ENCODE data around the gene NAGLU. TPM values are rescaled to one million over a fixed set of nuclear protein-coding genes. Genes with fewer than 3 reads are reported as not detected.

The NAGLU gene
- total and polyA plus RNA-seq, 10 of the 15 experiments (the other 5 are each of a cell fraction or from before 2014, with no cell fraction given): 0.23 to 27.5 (median 8.9) TPM

DNA sequence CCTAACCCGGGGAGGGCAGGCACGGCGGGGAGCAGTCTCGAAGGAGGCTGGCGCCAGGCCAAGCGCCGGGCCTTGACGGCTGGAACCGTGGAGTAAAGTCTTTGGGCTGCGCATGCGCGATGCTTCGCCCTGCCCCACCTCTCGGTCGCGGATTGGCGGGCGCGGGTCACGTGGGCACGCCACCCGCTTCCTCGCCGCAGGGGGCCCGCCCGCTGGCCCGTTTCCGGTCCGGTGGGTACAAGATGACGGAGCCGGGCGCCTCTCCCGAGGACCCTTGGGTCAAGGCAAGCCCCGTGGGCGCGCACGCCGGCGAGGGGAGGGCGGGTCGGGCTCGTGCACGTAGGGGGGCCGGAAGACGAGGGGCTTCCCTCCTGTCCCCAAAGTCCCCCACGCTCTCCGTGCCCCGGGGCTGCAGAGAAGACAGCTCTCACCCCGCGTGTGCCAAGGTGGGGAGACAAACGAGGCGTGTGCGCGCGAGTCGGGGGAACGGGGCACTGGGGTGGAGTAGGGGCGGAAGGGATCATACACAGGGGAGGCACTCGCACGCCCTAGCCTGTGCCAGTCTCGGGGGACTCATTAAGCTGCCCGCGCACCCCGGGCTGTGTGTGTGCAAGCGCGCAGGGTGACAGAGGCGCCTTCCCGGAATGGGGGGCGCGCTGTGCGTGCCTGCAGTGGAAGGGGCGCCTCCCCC lies 31.0 kb downstream of the NAGLU start, which contains the start of gene MLX (continued):
- TF ChIP-seq, protein P1, sequence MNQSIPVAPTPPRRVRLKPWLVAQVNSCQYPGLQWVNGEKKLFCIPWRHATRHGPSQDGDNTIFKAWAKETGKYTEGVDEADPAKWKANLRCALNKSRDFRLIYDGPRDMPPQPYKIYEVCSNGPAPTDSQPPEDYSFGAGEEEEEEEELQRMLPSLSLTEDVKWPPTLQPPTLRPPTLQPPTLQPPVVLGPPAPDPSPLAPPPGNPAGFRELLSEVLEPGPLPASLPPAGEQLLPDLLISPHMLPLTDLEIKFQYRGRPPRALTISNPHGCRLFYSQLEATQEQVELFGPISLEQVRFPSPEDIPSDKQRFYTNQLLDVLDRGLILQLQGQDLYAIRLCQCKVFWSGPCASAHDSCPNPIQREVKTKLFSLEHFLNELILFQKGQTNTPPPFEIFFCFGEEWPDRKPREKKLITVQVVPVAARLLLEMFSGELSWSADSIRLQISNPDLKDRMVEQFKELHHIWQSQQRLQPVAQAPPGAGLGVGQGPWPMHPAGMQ (IDR thresholded peaks at IDR 0.05; ENCODE audit: borderline replicate concordance): no peak
- peak; percentile 49 to 89; a peak in 3 of 4 replicates for TF ChIP-seq BHLHE40 (IDR thresholded peaks at IDR 0.05; ENCODE audit: borderline replicate concordance in 1 of 2, low read depth in 2 of 2, low read length in 1 of 2)
- TF ChIP-seq, protein P2, sequence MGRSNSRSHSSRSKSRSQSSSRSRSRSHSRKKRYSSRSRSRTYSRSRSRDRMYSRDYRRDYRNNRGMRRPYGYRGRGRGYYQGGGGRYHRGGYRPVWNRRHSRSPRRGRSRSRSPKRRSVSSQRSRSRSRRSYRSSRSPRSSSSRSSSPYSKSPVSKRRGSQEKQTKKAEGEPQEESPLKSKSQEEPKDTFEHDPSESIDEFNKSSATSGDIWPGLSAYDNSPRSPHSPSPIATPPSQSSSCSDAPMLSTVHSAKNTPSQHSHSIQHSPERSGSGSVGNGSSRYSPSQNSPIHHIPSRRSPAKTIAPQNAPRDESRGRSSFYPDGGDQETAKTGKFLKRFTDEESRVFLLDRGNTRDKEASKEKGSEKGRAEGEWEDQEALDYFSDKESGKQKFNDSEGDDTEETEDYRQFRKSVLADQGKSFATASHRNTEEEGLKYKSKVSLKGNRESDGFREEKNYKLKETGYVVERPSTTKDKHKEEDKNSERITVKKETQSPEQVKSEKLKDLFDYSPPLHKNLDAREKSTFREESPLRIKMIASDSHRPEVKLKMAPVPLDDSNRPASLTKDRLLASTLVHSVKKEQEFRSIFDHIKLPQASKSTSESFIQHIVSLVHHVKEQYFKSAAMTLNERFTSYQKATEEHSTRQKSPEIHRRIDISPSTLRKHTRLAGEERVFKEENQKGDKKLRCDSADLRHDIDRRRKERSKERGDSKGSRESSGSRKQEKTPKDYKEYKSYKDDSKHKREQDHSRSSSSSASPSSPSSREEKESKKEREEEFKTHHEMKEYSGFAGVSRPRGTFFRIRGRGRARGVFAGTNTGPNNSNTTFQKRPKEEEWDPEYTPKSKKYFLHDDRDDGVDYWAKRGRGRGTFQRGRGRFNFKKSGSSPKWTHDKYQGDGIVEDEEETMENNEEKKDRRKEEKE (IDR thresholded peaks at IDR 0.05): no peak
- peak; percentile 60; the same call in 1 of the 2 replicates for TF ChIP-seq CHD2 (IDR thresholded peaks at IDR 0.05; ENCODE audit: borderline replicate concordance, low read depth, low read length)
- TF ChIP-seq, protein P3, sequence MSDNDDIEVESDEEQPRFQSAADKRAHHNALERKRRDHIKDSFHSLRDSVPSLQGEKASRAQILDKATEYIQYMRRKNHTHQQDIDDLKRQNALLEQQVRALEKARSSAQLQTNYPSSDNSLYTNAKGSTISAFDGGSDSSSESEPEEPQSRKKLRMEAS (IDR thresholded peaks at IDR 0.05; ENCODE audit: low read depth, low read length): peak; percentile 96
- peak; percentile 86 for TF ChIP-seq PAX5 (IDR thresholded peaks at IDR 0.05; ENCODE audit: borderline replicate concordance, low read depth, low read length)
- 0 out of 2 replicates have a peak, but pooled peaks have one; percentile 24 for TF ChIP-seq SMARCA5 (IDR thresholded peaks at IDR 0.05)
- TF ChIP-seq ATF7 (IDR thresholded peaks at IDR 0.05; ENCODE audit: low read depth): no peak
- peak; percentile 85 for TF ChIP-seq NFYB (IDR thresholded peaks at IDR 0.05; ENCODE audit: insufficient read depth, low read depth, low read length)
- TF ChIP-seq RUNX3 (IDR thresholded peaks at IDR 0.05; ENCODE audit: low read length): peak; percentile 35; the same call in 1 of the 2 replicates
- no peak for TF ChIP-seq ZNF274 (IDR thresholded peaks at IDR 0.05; ENCODE audit: insufficient read depth, insufficient read length)
- TF ChIP-seq CHD4 (IDR thresholded peaks at IDR 0.05): no peak
- TF ChIP-seq ASH2L (IDR thresholded peaks at IDR 0.05; ENCODE audit: borderline replicate concordance, low read depth): no peak
- no peak for TF ChIP-seq LARP7 (IDR thresholded peaks at IDR 0.05)
- peak; percentile 81 for TF ChIP-seq ELK1 (IDR thresholded peaks at IDR 0.05; ENCODE audit: low read depth, low read length)
- TF ChIP-seq, protein P4, sequence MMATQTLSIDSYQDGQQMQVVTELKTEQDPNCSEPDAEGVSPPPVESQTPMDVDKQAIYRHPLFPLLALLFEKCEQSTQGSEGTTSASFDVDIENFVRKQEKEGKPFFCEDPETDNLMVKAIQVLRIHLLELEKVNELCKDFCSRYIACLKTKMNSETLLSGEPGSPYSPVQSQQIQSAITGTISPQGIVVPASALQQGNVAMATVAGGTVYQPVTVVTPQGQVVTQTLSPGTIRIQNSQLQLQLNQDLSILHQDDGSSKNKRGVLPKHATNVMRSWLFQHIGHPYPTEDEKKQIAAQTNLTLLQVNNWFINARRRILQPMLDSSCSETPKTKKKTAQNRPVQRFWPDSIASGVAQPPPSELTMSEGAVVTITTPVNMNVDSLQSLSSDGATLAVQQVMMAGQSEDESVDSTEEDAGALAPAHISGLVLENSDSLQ (IDR thresholded peaks at IDR 0.05): peak; percentile 13; the same call in 1 of the 2 replicates
- TF ChIP-seq NR2F1 (conservative IDR thresholded peaks at IDR 0.05): peak; percentile 84
- TF ChIP-seq NKRF (conservative IDR thresholded peaks at IDR 0.05): no peak; the same call in none of the 2 replicates
- no peak for TF ChIP-seq STAT1 (conservative IDR thresholded peaks at IDR 0.05)
- TF ChIP-seq HDAC6 (IDR thresholded peaks at IDR 0.05; ENCODE audit: unreplicated experiment): no peak
- no peak for TF ChIP-seq ZZZ3 (IDR thresholded peaks at IDR 0.05; ENCODE audit: control insufficient read depth, insufficient read length, low read depth)
- TF ChIP-seq SMC3 (IDR thresholded peaks at IDR 0.05; ENCODE audit: borderline replicate concordance, low read length): no peak

All from GM12878 (cell line).